HG03469 (cell line): ENCODE measurements around the gene PHF5A.
A peak's percentile ranks its signal among the peaks of the same experiment; 100 is the strongest.
"Not testable (repeated sequence)": the region's sequence is repeated elsewhere in the genome, so short reads cannot be mapped to it uniquely, and the experiment has no call there.

Source experiments
- ATAC-seq: cut with Tn5 transposase; IDR thresholded peaks from one replicate; pipeline ENCODE4 v1.9.1; 2021; ENCODE audit warnings: mild to moderate bottlenecking, moderate library complexity, moderate number of reproducible peaks; ENCODE audit not compliant: unreplicated experiment

Gene PHF5A

GRCh38 chr22:41488596-41489385, 20.3 kb upstream of the PHF5A start:
- no peak for ATAC-seq

GRCh38 chr22:41488076-41488475, 19.6 kb upstream of the PHF5A start:
- no peak for ATAC-seq

- ATAC-seq = no peak
Observed at GRCh38 chr22:41487037-41487935, 18.8 kb upstream of the PHF5A start.

- ATAC-seq = no peak
Observed at GRCh38 chr22:41485033-41485432, 16.5 kb upstream of the PHF5A start.

- ATAC-seq = no peak
Observed at GRCh38 chr22:41482319-41482935, 13.9 kb upstream of the PHF5A start.

DNA sequence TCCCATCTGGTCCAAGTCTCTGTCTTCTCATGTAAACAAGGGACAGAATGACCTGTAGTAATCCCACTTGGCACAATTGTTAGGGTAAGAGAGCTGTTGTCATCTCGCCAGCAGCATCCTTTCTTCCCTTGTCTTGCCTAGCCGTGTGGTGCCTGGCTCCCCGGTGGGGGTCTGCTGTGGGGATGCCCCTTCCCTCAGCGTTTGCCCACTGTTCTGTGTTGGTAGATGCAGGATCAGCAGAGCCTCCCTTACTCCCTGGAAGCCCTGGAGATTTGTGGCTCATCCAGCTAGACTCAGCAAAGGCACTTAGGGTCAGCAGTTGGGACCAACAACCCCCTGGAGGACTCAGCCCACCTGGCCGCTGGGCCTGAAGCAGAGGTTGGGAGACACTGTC, 13.4 kb upstream of the PHF5A start:
- no peak for ATAC-seq

- ATAC-seq = no peak
Observed at GRCh38 chr22:41481131-41481830, 12.8 kb upstream of the PHF5A start.

- ATAC-seq = no peak
Observed at GRCh38 chr22:41480397-41480735, 11.9 kb upstream of the PHF5A start.

DNA sequence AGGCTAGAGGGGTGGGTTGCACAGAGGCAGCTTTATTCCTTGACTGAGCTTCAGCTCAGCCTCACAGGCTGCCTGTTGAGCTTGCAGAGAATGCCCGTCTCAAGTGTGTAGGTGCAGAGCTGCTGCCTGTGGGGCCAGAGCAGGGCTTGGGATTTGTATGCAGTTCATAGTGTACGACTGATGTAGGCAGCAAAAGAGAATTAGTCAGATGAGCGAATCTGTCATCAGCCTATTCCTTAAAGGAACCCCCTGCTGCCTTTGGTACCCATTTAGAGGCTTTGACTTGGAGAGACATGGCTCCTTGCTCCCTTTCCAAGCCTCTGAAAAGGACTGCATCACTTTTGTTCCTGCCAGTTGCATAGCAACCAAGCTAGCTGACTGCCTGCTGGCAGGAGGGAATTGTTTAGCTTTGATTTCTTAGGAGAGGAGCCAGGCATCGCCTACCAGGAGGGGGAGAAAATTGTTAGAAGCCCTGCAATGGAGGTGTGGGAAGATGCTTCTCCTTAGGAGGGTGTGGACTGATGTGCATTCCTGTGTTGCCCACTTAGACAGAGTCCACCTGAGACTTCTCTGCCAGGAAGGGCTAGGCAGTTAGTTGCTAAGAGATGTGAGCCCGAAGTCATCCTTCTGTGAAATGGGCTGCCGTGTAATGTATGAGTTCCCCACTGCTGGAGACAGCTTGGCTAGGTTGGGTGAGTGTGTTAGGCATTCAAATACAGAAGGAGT, 11.3 kb upstream of the PHF5A start:
- ATAC-seq = no peak

GRCh38 chr22:41478891-41479521, 10.5 kb upstream of the PHF5A start:
- ATAC-seq = no peak

GRCh38 chr22:41478473-41478872, 10.0 kb upstream of the PHF5A start:
- no peak for ATAC-seq

- no peak for ATAC-seq
Observed at GRCh38 chr22:41474872-41475451, 6.5 kb upstream of the PHF5A start.

- ATAC-seq = no peak
Observed at GRCh38 chr22:41471568-41471967, 3.1 kb upstream of the PHF5A start.

- ATAC-seq = no peak
Observed at GRCh38 chr22:41470886-41471285, 2.4 kb upstream of the PHF5A start.

DNA sequence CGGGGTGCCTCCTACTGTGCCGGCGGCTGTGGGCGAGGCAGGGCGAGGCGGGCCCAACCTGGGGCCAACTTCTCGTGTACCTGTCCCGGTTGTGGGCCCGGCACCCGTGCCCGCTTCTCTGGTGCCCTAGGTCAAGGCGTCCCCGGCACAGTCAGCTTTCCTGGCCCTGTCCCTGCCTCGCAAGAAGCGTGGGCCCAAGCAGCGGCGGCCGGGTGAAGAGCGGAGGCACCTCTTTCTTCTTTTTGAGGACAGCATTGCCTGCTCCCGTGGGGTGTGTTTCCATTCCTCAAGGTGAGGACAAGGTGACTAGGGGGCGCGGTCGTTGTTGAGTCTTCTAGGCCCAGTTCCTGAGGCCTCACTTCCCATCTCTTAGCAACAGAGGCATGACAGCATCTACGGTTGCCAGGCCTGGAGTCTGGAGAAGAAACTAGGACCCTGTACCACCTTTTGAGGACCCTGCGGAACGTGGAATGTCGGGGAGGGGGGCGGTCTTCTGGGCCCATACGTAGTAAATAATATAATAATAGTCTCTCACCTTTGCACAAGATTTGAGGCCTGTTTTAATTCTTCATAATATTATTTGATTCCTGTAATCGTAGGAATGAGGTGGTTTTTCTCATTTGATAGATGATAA, 843 bp upstream of the PHF5A start:
- peak; percentile 4 for ATAC-seq

GRCh38 chr22:41461901-41462300, 6.6 kb downstream of the PHF5A start:
- ATAC-seq = no peak

GRCh38 chr22:41460071-41460470, 8.4 kb downstream of the PHF5A start:
- ATAC-seq = not testable (repeated sequence)

DNA sequence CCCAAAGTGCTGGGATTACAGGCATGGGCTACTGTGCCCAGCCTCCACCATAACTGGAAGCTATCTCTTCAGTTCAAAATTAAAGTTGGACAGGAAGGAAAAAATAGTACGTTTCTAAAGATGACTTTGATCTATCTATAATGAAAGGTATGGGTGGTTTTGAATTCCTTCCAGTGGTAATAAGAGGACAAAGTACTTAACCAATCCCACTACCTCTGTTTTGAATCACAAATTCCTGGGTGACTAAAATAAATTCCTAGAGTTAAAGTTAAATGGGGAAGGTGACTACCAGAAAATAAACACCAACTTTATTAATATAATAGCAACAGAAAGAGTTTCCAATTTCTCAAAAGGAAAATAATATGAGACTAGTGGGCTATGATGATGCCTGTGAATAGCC, 9.1 kb downstream of the PHF5A start:
- no peak for ATAC-seq

DNA sequence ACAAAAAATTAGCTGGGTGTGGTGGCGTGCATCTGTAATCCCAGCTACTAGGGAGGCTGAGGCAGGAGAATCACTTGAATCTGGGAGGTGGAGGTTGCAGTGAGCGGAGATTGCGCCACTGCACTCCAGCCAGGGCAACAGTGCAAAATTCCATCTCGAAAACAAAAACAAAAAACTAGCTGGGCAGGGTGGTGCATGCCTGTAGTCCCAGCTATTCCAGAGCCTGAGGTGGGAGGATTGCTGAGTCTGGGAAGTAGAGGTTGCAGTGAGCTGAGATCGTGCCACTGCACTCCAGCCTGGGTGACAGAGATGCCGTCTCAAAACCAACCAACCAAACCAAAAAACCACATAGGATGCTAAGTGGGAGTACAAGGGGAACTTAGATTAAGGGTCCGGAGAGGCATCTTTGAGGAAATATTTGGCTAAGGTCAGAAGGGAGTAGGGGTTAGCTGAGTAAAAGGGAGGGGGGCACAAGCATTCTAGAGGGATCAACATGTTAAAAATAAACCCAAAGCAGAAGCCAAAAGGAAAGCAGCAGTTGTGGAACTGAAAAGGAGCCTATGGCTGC, 10.2 kb downstream of the PHF5A start:
- ATAC-seq = no peak
